LNCAP (cell line): ENCODE data around the gene RNASEH2A.
A peak's percentile ranks its signal among the peaks of the same experiment; 100 is the strongest.

Experiments used
- CTCF ChIP-seq: fragments of 450-650 bp; IDR thresholded peaks from 2 replicates; pipeline ENCODE4 v1.5.1; 2017; ENCODE audit warnings: mild to moderate bottlenecking

Gene RNASEH2A

GRCh38 chr19:12792853-12793289, 13.5 kb upstream of the RNASEH2A start:
- no peak for TF ChIP-seq CTCF

GRCh38 chr19:12793290-12794195, 12.8 kb upstream of the RNASEH2A start:
- no peak for TF ChIP-seq CTCF

GRCh38 chr19:12794196-12794941, 12.0 kb upstream of the RNASEH2A start:
- TF ChIP-seq CTCF, result no peak

GRCh38 chr19:12794971-12795381, 11.4 kb upstream of the RNASEH2A start:
- TF ChIP-seq CTCF, result no peak

- TF ChIP-seq CTCF, result peak; percentile 93
Measured at GRCh38 chr19:12796146-12797071, 10.0 kb upstream of the RNASEH2A start.

- TF ChIP-seq CTCF, result no peak
Measured at GRCh38 chr19:12797141-12797587, 9.2 kb upstream of the RNASEH2A start.
